Subcutaneous adipose tissue (tissue), 4 donors: ENCODE results near the gene LGI2. TPM values are rescaled to one million over a fixed set of nuclear protein-coding genes. Genes with fewer than 3 reads are reported as not detected.

ENCODE experiments used
- CTCF ChIP-seq: fragments of 450-650 bp; IDR thresholded peaks from one replicate; pipeline ENCODE4 v1.5.1; 2016; ENCODE audit warnings: low read depth, mild to moderate bottlenecking, control low read depth, antibody characterized with exemption, moderate library complexity
- total RNA-seq, 4 donors: library from RNA; depleted of rRNA; stranded (reverse); fragments of >200 nt; gene quantifications; one replicate each; pipeline ENCODE4 v1.1.0, GENCODE V29; 2016

Gene LGI2
- total RNA-seq, 4 donors from 2014 or later: 1.7 to 4.4 (median 4.4) TPM

GRCh38 chr4:25033526-25033925 lies 2.8 kb upstream of the LGI2 start:
- no peak for TF ChIP-seq CTCF

- TF ChIP-seq CTCF: no peak
Measured at GRCh38 chr4:25032126-25032525, 1.4 kb upstream of the LGI2 start.

GRCh38 chr4:25031077-25031621 lies 403 bp upstream of the LGI2 start:
- TF ChIP-seq CTCF: no peak

- no peak for TF ChIP-seq CTCF
Measured at GRCh38 chr4:25029479-25030276, 1.1 kb downstream of the LGI2 start.

- no peak for TF ChIP-seq CTCF
Measured at GRCh38 chr4:25028851-25029250, 1.9 kb downstream of the LGI2 start.

GRCh38 chr4:25022766-25023165 lies 8.0 kb downstream of the LGI2 start:
- no peak for TF ChIP-seq CTCF

- TF ChIP-seq CTCF: no peak
Measured at GRCh38 chr4:25021216-25021615, 9.5 kb downstream of the LGI2 start.
